Measurements from ENCODE around the gene NCOA6. TPM values are rescaled to one million over a fixed set of nuclear protein-coding genes. Genes with fewer than 3 reads are reported as not detected.
A peak's percentile ranks its signal among the peaks of the same experiment; 100 is the strongest.
"Not testable (repeated sequence)": the region's sequence is repeated elsewhere in the genome, so short reads cannot be mapped to it uniquely, and the experiment has no call there.

NCOA6 gene
- total and polyA plus RNA-seq, 7 donors: 5.6 to 15.7 (median 11.0) TPM

DNA sequence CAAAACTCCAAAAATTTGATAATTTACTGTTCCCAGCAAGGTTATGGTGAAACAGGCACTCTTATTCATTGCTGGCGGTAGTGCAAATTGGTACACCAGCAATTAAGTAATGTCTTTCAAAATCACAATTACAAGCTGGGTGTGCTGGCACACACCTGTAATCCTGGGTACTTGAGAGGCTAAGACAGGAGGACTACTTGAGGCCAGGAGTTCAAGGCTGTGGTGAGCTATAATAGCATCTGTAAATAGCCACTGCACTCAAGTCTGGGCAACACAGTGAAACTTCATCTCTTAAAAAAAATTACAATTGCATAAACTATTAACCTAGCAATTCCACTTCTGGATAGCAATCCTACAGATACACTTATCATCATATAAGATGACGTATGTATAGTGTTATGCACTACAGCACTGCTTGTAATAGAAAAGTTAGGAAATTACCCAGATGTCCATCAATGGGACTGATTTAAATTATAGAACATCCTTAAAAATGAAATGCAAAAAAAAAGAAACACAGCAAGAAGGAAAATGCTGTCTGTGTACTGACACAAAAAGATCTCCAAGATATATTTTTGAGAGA, 31.4 kb downstream of the NCOA6 start:
- no peak for DNase-seq
- 93 to 97% (median 96%) methylated on average over 2 of the region's 2 CpGs for WGBS, 3 donors
- Histone ChIP-seq H3K4me1 (peaks cover 41% of the 10 kb centered on the region), H3K36me3 (ENCODE audit: insufficient read depth in 1 of 2, low read depth in 1 of 2) (peaks cover 0 to 21% of the 10 kb centered on the region in 2 donors), H3K4me3 (no peak overlapping the region), H3K27ac (no peak overlapping the region), H3K27me3 (ENCODE audit: insufficient read depth in 3 of 3, low read length in 2 of 3) (no peaks in the 10 kb centered on the region), H3K9me3 (no peaks in the 10 kb centered on the region)
- no peak for ATAC-seq
- TF ChIP-seq, protein P1, sequence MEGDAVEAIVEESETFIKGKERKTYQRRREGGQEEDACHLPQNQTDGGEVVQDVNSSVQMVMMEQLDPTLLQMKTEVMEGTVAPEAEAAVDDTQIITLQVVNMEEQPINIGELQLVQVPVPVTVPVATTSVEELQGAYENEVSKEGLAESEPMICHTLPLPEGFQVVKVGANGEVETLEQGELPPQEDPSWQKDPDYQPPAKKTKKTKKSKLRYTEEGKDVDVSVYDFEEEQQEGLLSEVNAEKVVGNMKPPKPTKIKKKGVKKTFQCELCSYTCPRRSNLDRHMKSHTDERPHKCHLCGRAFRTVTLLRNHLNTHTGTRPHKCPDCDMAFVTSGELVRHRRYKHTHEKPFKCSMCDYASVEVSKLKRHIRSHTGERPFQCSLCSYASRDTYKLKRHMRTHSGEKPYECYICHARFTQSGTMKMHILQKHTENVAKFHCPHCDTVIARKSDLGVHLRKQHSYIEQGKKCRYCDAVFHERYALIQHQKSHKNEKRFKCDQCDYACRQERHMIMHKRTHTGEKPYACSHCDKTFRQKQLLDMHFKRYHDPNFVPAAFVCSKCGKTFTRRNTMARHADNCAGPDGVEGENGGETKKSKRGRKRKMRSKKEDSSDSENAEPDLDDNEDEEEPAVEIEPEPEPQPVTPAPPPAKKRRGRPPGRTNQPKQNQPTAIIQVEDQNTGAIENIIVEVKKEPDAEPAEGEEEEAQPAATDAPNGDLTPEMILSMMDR (IDR thresholded peaks at IDR 0.05): no peak
- intact Hi-C loops (cut with DNase I): no loop called here

- peaks cover 31% of the 10 kb centered on the region for H3K4me1 ChIP-seq
- H3K4me3 ChIP-seq: no peak overlapping the region
- TF ChIP-seq, protein P1 (IDR thresholded peaks at IDR 0.05): no peak
- no peak overlapping the region for H3K27ac ChIP-seq
- intact Hi-C loops (cut with DNase I): no loop called here
- no peaks in the 10 kb centered on the region for H3K9me3 ChIP-seq
- 98 to 100% (median 99%) methylated on average over 4 of the region's 4 CpGs for WGBS, 3 donors
- no peaks in the 10 kb centered on the region for H3K27me3 ChIP-seq (ENCODE audit: insufficient read depth in 3 of 3, low read length in 2 of 3)
- ATAC-seq: peak in 1 of 4 donors; percentile 6
- no peak for DNase-seq
- peaks cover 0 to 34% of the 10 kb centered on the region in 2 donors for H3K36me3 ChIP-seq (ENCODE audit: insufficient read depth in 1 of 2, low read depth in 1 of 2)
Measured at GRCh38 chr20:34792687-34793363, 32.6 kb downstream of the NCOA6 start.

DNA sequence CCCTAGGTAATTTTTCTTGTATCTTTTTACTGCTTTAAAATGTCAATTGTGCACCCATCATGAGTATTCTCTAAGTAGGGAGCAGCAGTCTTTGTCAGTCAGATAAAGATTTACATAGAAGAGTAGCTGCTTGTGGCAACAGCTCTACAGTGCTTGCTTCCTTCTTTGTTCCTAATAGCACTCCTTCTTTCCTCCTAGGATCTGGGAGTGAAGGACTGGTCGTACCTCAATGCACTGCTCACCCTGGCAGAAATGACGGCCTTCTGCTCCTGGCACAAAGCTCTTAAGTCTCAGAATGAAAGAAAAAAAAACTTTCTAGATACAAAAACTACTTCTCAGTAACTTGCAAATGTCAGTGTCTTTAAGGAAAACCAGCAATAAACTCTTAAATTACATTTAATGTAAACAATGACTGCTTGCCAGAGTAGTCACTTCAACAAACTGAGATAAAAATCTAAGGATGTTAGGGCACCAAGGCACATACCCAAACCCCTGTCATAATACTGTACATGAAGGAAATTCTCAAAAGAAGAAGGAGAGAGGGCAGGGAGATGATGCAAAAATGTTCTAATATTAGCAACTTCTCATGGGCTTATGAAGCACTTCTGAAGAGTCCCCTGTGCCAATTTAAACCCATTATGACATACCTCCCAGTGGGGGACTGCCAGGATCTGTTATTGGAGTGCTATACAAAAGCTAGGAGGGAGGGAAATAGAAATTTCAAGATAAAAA, 34.0 kb downstream of the NCOA6 start:
- Histone ChIP-seq H3K27me3 (ENCODE audit: insufficient read depth in 3 of 3, low read length in 2 of 3) (no peaks in the 10 kb centered on the region), H3K9me3 (no peaks in the 10 kb centered on the region), H3K27ac (no peak overlapping the region), H3K4me3 (no peak overlapping the region), H3K4me1 (peaks cover 25% of the 10 kb centered on the region), H3K36me3 (ENCODE audit: insufficient read depth in 1 of 2, low read depth in 1 of 2) (peaks cover 0 to 42% of the 10 kb centered on the region in 2 donors)
- TF ChIP-seq, protein P1 (IDR thresholded peaks at IDR 0.05): no peak
- no peak for DNase-seq
- intact Hi-C loops (cut with DNase I): no loop called here
- peak; percentile 67 to 90 (median 86) for ATAC-seq
- WGBS, 3 donors: 75 to 89% (median 76%) methylated on average over 2 of the region's 2 CpGs

DNA sequence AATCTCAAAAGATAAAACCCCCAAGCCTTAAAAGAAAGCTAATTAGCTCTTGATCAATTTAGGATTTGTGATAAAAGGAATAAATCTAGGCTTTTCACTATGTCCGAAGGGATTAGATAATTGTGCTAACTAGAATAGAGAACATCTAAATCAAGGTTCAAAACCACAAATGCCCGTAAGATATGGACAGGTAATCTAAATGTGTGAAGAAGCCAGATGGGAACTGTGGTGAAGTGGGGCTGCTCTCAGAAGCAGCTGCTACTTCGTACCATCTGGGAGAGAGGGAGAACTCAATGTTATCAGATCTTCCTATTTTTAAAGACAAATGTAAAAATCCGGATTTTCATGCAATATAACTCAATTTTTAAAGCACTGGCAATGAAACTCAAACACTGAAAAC, 44.2 kb downstream of the NCOA6 start:
- Histone ChIP-seq H3K4me1 (peaks cover 14% of the 10 kb centered on the region), H3K27ac (peak overlapping the region; percentile 69), H3K36me3 (ENCODE audit: insufficient read depth in 1 of 2, low read depth in 1 of 2) (peaks cover 0 to 35% of the 10 kb centered on the region in 2 donors), H3K9me3 (no peaks in the 10 kb centered on the region), H3K4me3 (no peak overlapping the region), H3K27me3 (ENCODE audit: insufficient read depth in 3 of 3, low read length in 2 of 3) (no peaks in the 10 kb centered on the region)
- no peak for ATAC-seq
- TF ChIP-seq, protein P1 (IDR thresholded peaks at IDR 0.05): no peak
- intact Hi-C loops (cut with DNase I): no loop called here
- no peak for DNase-seq
- WGBS, 3 donors: 81 to 95% (median 89%) methylated on average over 4 of the region's 4 CpGs

DNA sequence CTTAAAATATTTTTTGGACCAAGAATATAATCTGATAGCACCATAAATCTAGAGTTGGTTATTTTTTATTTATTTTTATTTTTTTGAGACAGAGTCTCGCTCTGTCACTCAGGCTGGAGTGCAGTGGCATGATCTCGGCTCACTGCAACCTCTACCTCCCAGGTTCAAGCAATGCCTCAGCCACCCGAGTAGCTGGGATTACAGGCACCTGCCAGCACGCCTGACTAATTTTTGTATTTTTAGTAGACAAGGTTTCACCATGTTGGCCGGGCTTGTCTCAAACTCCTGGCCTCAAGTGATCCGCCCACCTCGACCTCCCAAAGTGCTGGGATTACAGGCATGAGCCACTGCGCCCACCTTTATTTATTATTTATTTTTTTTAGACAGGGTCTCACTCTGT, 45.2 kb downstream of the NCOA6 start:
- DNase-seq (peak; percentile 19 to 64), ATAC-seq (peak; percentile 67 to 87 (median 82))
- intact Hi-C loops (cut with DNase I); H3K4me3 ChIP-seq; H3K27me3 ChIP-seq (ENCODE audit: insufficient read depth in 3 of 3, low read length in 2 of 3); H3K9me3 ChIP-seq: not testable (repeated sequence)
- peaks cover 4 to 44% of the 10 kb centered on the region in 2 donors for H3K36me3 ChIP-seq (ENCODE audit: insufficient read depth in 1 of 2, low read depth in 1 of 2)
- 58 to 71% (median 58%) methylated on average over 8 of the region's 8 CpGs for WGBS, 3 donors
- H3K4me1 ChIP-seq: peaks cover 14% of the 10 kb centered on the region
- H3K27ac ChIP-seq: peak overlapping the region; percentile 69

Measured in psoas muscle (tissue), 8 donors.